H1 (cell line): ENCODE data around the gene RAD23A. TPM values are rescaled to one million over a fixed set of nuclear protein-coding genes. Genes with fewer than 3 reads are reported as not detected.

Experiments used
- CTCF ChIA-PET: fragments of 300-600 bp; sonication (Branson Sonifier 250); formaldehyde crosslinking; loops from one replicate; lab custom pipeline; 2021; ENCODE audit not compliant: partially characterized antibody; lab: Charles Lee
- POLR2A ChIA-PET: fragments of 300-600 bp; sonication (Branson Sonifier 250); formaldehyde crosslinking; loops from one replicate; lab custom pipeline; 2021; ENCODE audit warnings: inconsistent platforms; ENCODE audit not compliant: partially characterized antibody; lab: Charles Lee
- DNase-seq, 2 experiments: peaks; one replicate each; pipeline versions ENCODE4 v3.0.0 to v3.0.0-alpha.2; 2010 to 2022; ENCODE audit warnings: low spot score in 2 of 2, low read depth in 1 of 2, mixed read lengths in 1 of 2
- FAIRE-seq: peaks from 2 replicates; lab custom pipeline; 2011; peaks lifted over from hg19 to GRCh38; lab: Jason Lieb, UNC
- H2AFZ ChIP-seq: 2 replicates; pipeline ENCODE4 v1.8.1; 2012; ENCODE audit warnings: low read length, inconsistent platforms
- H2AK5ac ChIP-seq: 2 replicates; pipeline ENCODE4 v1.6.1; 2013; ENCODE audit warnings: low read depth, low read length
- H2BK120ac ChIP-seq: replicated peaks from 2 replicates; pipeline ENCODE3; 2013; ENCODE audit warnings: low read depth, low read length, inconsistent platforms
- H2BK12ac ChIP-seq: 2 replicates; pipeline ENCODE4 v1.6.1; 2013; ENCODE audit warnings: low read depth, low read length
- H2BK15ac ChIP-seq: 2 replicates; pipeline ENCODE4 v1.6.1; 2013; ENCODE audit warnings: low read length
- H2BK20ac ChIP-seq: 2 replicates; pipeline ENCODE4 v1.6.1; 2013; ENCODE audit warnings: low read length
- H2BK5ac ChIP-seq: 2 replicates; pipeline ENCODE4 v1.6.1; 2013; ENCODE audit warnings: low read depth, low read length
- H3K14ac ChIP-seq: 2 replicates; pipeline ENCODE4 v1.6.1; 2013; ENCODE audit warnings: inconsistent platforms; ENCODE audit not compliant: insufficient read length
- H3K18ac ChIP-seq: 2 replicates; pipeline ENCODE4 v1.6.1; 2013; ENCODE audit warnings: low read length; ENCODE audit errors: extremely low read depth
- H3K23ac ChIP-seq: 2 replicates; pipeline ENCODE4 v1.6.1; 2013; ENCODE audit warnings: inconsistent platforms; ENCODE audit not compliant: insufficient read length
- H3K23me2 ChIP-seq: 2 replicates; pipeline ENCODE4 v1.6.1; 2013; ENCODE audit warnings: low read depth, low read length
- H3K27ac ChIP-seq: 2 replicates; pipeline ENCODE4 v1.6.1; 2011; ENCODE audit warnings: low read depth, low read length, inconsistent platforms
- H3K27me3 ChIP-seq, 4 experiments: replicated peaks in 1 of 4; 1 replicate in 1 of 4; 2 replicates in 3 of 4; pipeline versions ENCODE4 v1.6.1 to v1.8.1; 2011 to 2013; ENCODE audit warnings: low read length in 3 of 4, mild to moderate bottlenecking in 3 of 4, inconsistent platforms in 2 of 4, mixed read lengths in 2 of 4, moderate library complexity in 1 of 4; ENCODE audit not compliant: control insufficient read depth in 3 of 4, insufficient read depth in 3 of 4; ENCODE audit errors: extremely low read depth in 1 of 4
- H3K36me3 ChIP-seq, 4 experiments: 2 replicates each; pipeline versions ENCODE4 v1.6.1 to v1.8.1; 2011 to 2013; ENCODE audit warnings: mild to moderate bottlenecking in 4 of 4, low read length in 3 of 4, moderate library complexity in 2 of 4, control low read depth in 1 of 4, inconsistent platforms in 1 of 4; ENCODE audit not compliant: insufficient read depth in 4 of 4, control insufficient read depth in 2 of 4
- H3K4ac ChIP-seq: replicated peaks from 2 replicates; pipeline ENCODE3; 2013; ENCODE audit warnings: low read length, low read depth, mixed read lengths, inconsistent platforms; ENCODE audit not compliant: insufficient read length
- H3K4me1 ChIP-seq, 4 experiments: replicated peaks in 1 of 4; 1 replicate in 1 of 4; 2 replicates in 3 of 4; pipeline versions ENCODE4 v1.6.1 to v1.8.1; 2011 to 2013; ENCODE audit warnings: low read length in 3 of 4, inconsistent platforms in 2 of 4, mixed read lengths in 1 of 4; ENCODE audit not compliant: insufficient read depth in 4 of 4, control insufficient read depth in 3 of 4
- H3K4me2 ChIP-seq, 2 experiments: 2 replicates each; pipeline versions ENCODE4 v1.6.1 to v1.8.1; 2011 to 2013; ENCODE audit warnings: low read depth in 2 of 2, low read length in 2 of 2, control low read depth in 1 of 2, inconsistent platforms in 1 of 2, mild to moderate bottlenecking in 1 of 2; ENCODE audit not compliant: insufficient read depth in 1 of 2
- H3K4me3 ChIP-seq, 4 experiments: fragments of 200-600, 300-600 bp in 1 of 4; sonication (generic), shearing (Covaris generic), sonication (Bioruptor Twin) in 1 of 4; 2 replicates each; pipeline versions ENCODE4 v1.5.1 to v1.8.1; 2011 to 2016; ENCODE audit warnings: low read length in 4 of 4, low read depth in 3 of 4, control low read depth in 2 of 4, inconsistent platforms in 2 of 4, mild to moderate bottlenecking in 2 of 4, mixed read lengths in 1 of 4, moderate library complexity in 1 of 4; ENCODE audit not compliant: insufficient read depth in 2 of 4; ENCODE audit errors: extremely low read depth in 1 of 4
- H3K56ac ChIP-seq: replicated peaks from 2 replicates; pipeline ENCODE3; 2013; ENCODE audit warnings: low read depth, mild to moderate bottlenecking, mixed read lengths, low read length, inconsistent platforms; ENCODE audit not compliant: insufficient read length
- H3K79me1 ChIP-seq: 2 replicates; pipeline ENCODE4 v1.6.1; 2013; ENCODE audit warnings: low read depth, low read length, control low read depth
- H3K79me2 ChIP-seq, 2 experiments: 2 replicates each; pipeline versions ENCODE4 v1.6.1 to v1.8.1; 2012 to 2013; ENCODE audit warnings: low read length in 2 of 2, mild to moderate bottlenecking in 2 of 2, inconsistent platforms in 1 of 2; ENCODE audit not compliant: insufficient read depth in 2 of 2, control insufficient read depth in 1 of 2
- H3K9ac ChIP-seq, 4 experiments: replicated peaks in 1 of 4; 1 replicate in 1 of 4; 2 replicates in 3 of 4; pipeline versions ENCODE4 v1.6.1 to v1.8.1; 2011 to 2013; ENCODE audit warnings: low read depth in 3 of 4, low read length in 3 of 4, control low read depth in 2 of 4, mild to moderate bottlenecking in 2 of 4, moderate library complexity in 2 of 4, inconsistent platforms in 1 of 4; ENCODE audit errors: extremely low read depth in 1 of 4
- H3K9me3 ChIP-seq, 2 experiments: 2 replicates each; pipeline versions ENCODE4 v1.6.1 to v1.8.1; 2012 to 2013; ENCODE audit warnings: mild to moderate bottlenecking in 2 of 2, moderate library complexity in 2 of 2, control low read depth in 1 of 2, inconsistent platforms in 1 of 2, low read depth in 1 of 2, low read length in 1 of 2, mixed read lengths in 1 of 2; ENCODE audit not compliant: insufficient read depth in 2 of 2
- H4K20me1 ChIP-seq, 2 experiments: replicated peaks in 1 of 2; 2 replicates each; pipeline versions ENCODE3 to v1.8.1; 2011 to 2013; ENCODE audit warnings: inconsistent platforms in 2 of 2, low read length in 2 of 2, mild to moderate bottlenecking in 1 of 2; ENCODE audit not compliant: insufficient read depth in 2 of 2, control insufficient read depth in 1 of 2
- H4K5ac ChIP-seq: 2 replicates; pipeline ENCODE4 v1.6.1; 2013; ENCODE audit warnings: low read length, low read depth, mixed read lengths, inconsistent platforms; ENCODE audit not compliant: insufficient read length
- H4K8ac ChIP-seq: 2 replicates; pipeline ENCODE4 v1.8.0; 2013; ENCODE audit warnings: mild to moderate bottlenecking, moderate library complexity, low read length, inconsistent platforms; ENCODE audit not compliant: insufficient read depth; ENCODE audit errors: extremely low read depth
- H4K91ac ChIP-seq: replicated peaks from 2 replicates; pipeline ENCODE3; 2013; ENCODE audit warnings: low read length, mixed read lengths, inconsistent platforms; ENCODE audit not compliant: insufficient read length
- CREB1 ChIP-seq: IDR thresholded peaks from 2 replicates; pipeline ENCODE4 v1.6.1; 2012; ENCODE audit warnings: inconsistent platforms
- SRF ChIP-seq: IDR thresholded peaks from 2 replicates; pipeline ENCODE4 v1.6.1; 2011; ENCODE audit warnings: mild to moderate bottlenecking, low read depth, low read length, moderate library complexity
- TAF7 ChIP-seq: optimal IDR thresholded peaks from 2 replicates; pipeline ENCODE3; 2011; ENCODE audit warnings: low read depth, mild to moderate bottlenecking, inconsistent platforms, low read length, moderate library complexity, borderline replicate concordance
- YY1 ChIP-seq: IDR thresholded peaks from 2 replicates; pipeline ENCODE4 v1.6.1; 2011; ENCODE audit warnings: low read depth, mild to moderate bottlenecking, low read length
- ZNF274 ChIP-seq: IDR thresholded peaks from 2 replicates; pipeline ENCODE4 v1.7.0; 2012; ENCODE audit warnings: low read length, borderline replicate concordance; ENCODE audit errors: extremely low read depth
- WGBS, 2 experiments: shearing (Covaris generic) in 1 of 2; methylation state at CpG; one replicate each; pipeline versions ENCODE4 v1.1.6 to v1.1.7; 2013 to 2015; ENCODE audit warnings: low lambda C conversion rate in 2 of 2, mixed read lengths in 2 of 2, inconsistent platforms in 1 of 2, low coverage in 1 of 2, missing lambda C conversion rate in 1 of 2; ENCODE audit not compliant: insufficient replicate concordance in 2 of 2, insufficient coverage in 1 of 2, insufficient read length in 1 of 2; ENCODE audit errors: extremely low coverage in 1 of 2, missing lambda C conversion rate in 1 of 2; 5-methylcytosine and 5-hydroxymethylcytosine counted together
- polyA plus RNA-seq, 7 experiments: library from polyadenylated mRNA; depleted of rRNA in 3 of 7; stranded (reverse) in 5 of 7; unstranded in 2 of 7; fragments of >200 nt in 5 of 7; fragments of 200-250 nt in 2 of 7; gene quantifications; 1 replicate in 5 of 7; 2 replicates in 1 of 7; 4 replicates in 1 of 7; pipeline versions ENCODE4 v1.2.1 to v1.2.3, GENCODE V29; 2011 to 2013; ENCODE audit warnings: missing spikeins in 2 of 7, mixed read lengths in 2 of 7
- total RNA-seq: library from RNA; stranded (reverse); fragmentation: NEBNext Ultra II Directional; extraction: Animal tissue kit (Norgen Biotek cat#: 25700); gene quantifications from 2 replicates; pipeline ENCODE4 v1.2.1, GENCODE V29; 2021

The RAD23A gene
- total and polyA plus RNA-seq, 2 of the 8 experiments (the other 6 are each of a cell fraction or from before 2014, with no cell fraction given), result 40.0 to 76.1 TPM

DNA sequence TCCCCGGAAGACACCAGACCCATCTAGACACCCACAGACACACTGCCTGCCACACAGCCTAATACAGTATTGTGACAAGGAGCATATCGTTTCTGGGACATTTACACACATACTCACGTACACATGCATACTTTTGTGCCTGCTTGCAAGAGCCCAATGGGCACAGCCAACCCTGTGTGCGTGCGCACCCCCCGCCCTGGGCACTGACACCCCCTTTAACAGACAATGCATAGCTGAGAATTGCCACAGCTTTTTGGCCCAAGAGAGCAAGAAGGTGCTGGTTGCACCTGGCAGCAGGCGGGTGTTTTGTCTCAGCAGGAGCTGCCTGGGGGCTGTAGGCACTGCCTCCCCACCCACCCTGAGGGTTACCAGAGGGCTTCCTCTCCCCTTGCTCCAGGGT lies 47.9 kb downstream of the RAD23A start:
- CTCF ChIA-PET, result interaction anchor here (1.1 to 3.3 kb wide), 10 partner anchors 11 to 101 kb away, joined by 3 to 18 read pairs (median 5); no protein-coding TSS in a partner anchor
- no peak for FAIRE-seq
- WGBS, 2 experiments, result 81% methylated on average over 6 of the region's 7 CpGs; no CpG with 5 or more reads in 1 of the 2 experiments

More for the DNA sequence above, 47.9 kb downstream of the RAD23A start:
- peaks cover 3% of the 10 kb centered on the region; the same call in 1 of the 2 replicates for H3K79me1 ChIP-seq
- no peak for DNase-seq
- no peak overlapping the region for H2AFZ ChIP-seq
- no peak overlapping the region for H3K27ac ChIP-seq
- no peak overlapping the region for H3K56ac ChIP-seq
- H3K23me2 ChIP-seq, result peaks cover 19% of the 10 kb centered on the region
- peaks cover 52 to 82% (median 76%) of the 10 kb centered on the region in 4 experiments for H3K27me3 ChIP-seq
- H2AK5ac ChIP-seq, result peak overlapping the region; percentile 40; the same call in 1 of the 2 replicates
- H3K36me3 ChIP-seq, result peaks cover 0 to 8% (median 0%) of the 10 kb centered on the region in 4 experiments; a peak in 1 of 8 replicates
- H3K4me3 ChIP-seq, result no peak overlapping the region
- peak overlapping the region; percentile 50; the same call in 1 of the 2 replicates for H2BK12ac ChIP-seq
- H3K18ac ChIP-seq, result no peak overlapping the region
- no peaks in the 10 kb centered on the region for H3K9me3 ChIP-seq
- TF ChIP-seq ZNF274 (no peak), SRF (no peak), CREB1 (no peak), YY1 (no peak), TAF7 (no peak)
- no peak overlapping the region for H3K4ac ChIP-seq
- H2BK120ac ChIP-seq, result no peak overlapping the region
- no peak overlapping the region for H3K4me2 ChIP-seq
- no peak overlapping the region for H4K5ac ChIP-seq
- no peak overlapping the region for H3K14ac ChIP-seq
- H4K8ac ChIP-seq, result no peak overlapping the region; the same call in 1 of the 2 replicates
- H3K79me2 ChIP-seq, result no peaks in the 10 kb centered on the region
- peak overlapping the region; percentile 40 for H4K91ac ChIP-seq
- H2BK5ac ChIP-seq, result no peak overlapping the region
- H2BK15ac ChIP-seq, result no peak overlapping the region; the same call in 1 of the 2 replicates
- H3K23ac ChIP-seq, result no peak overlapping the region
- H3K4me1 ChIP-seq, result peaks cover 0 to 14% (median 9%) of the 10 kb centered on the region in 4 experiments; a peak in 5 of 7 replicates
- POLR2A ChIA-PET, result interaction anchor here (1.3 to 1.5 kb wide), 3 partner anchors 13 to 58 kb away, joined by 4 to 6 read pairs (median 5); no protein-coding TSS in a partner anchor
- peaks cover 10 to 29% of the 10 kb centered on the region in 2 experiments for H4K20me1 ChIP-seq
- no peak overlapping the region for H2BK20ac ChIP-seq
- no peak overlapping the region for H3K9ac ChIP-seq
